ENCODE measurements around the gene LMO1. TPM values are rescaled to one million over a fixed set of nuclear protein-coding genes. Genes with fewer than 3 reads are reported as not detected.

LMO1 gene
- total RNA-seq, 1 experiment from 2014 or later = 0.27 TPM

GRCh38 chr11:8220261-8221045 is 43.2 kb downstream of the LMO1 start:
- Histone ChIP-seq H3K4me2 (ENCODE audit: low read length) (no peak overlapping the region), H3K27ac (ENCODE audit: low read depth, low read length) (no peak overlapping the region), H3K9me2 (ENCODE audit: insufficient read depth) (no peaks in the 10 kb centered on the region), H3K36me3 (ENCODE audit: control insufficient read depth in 1 of 2, insufficient read depth in 2 of 2, low read length in 2 of 2) (no peaks in the 10 kb centered on the region), H3K4me3 (replicated peaks in 1 of 2; ENCODE audit: low read depth in 1 of 2, low read length in 2 of 2) (no peak overlapping the region), H3K9ac (ENCODE audit: low read length) (no peak overlapping the region), H4K20me1 (ENCODE audit: insufficient read depth) (no peaks in the 10 kb centered on the region), H3K27me3 (ENCODE audit: insufficient read depth, low read length) (no peaks in the 10 kb centered on the region), H3K79me2 (ENCODE audit: insufficient read depth, low read length) (no peaks in the 10 kb centered on the region), H2AFZ (ENCODE audit: low read depth, low read length, poor library complexity, severe bottlenecking) (no peak overlapping the region), H3K9me3 (ENCODE audit: control insufficient read depth in 1 of 2, insufficient read depth in 1 of 2, low read depth in 1 of 2, low read length in 2 of 2) (no peaks in the 10 kb centered on the region), H3K4me1 (ENCODE audit: control insufficient read depth in 1 of 2, insufficient read depth in 2 of 2, low read length in 2 of 2) (no peaks in the 10 kb centered on the region)
- CTCF ChIA-PET = interaction anchor here (0.7 to 6.6 kb wide), 8 partner anchors 9 to 346 kb away, joined by 3 to 27 read pairs (median 4); no protein-coding TSS in a partner anchor
- TF ChIP-seq TCF7L2 (IDR thresholded peaks at IDR 0.05; ENCODE audit: borderline replicate concordance, extremely low read depth, insufficient read depth, insufficient read length) (no peak), REST (IDR thresholded peaks at IDR 0.05; ENCODE audit: low read depth) (no peak), POLR2A (IDR thresholded peaks at IDR 0.05; ENCODE audit: borderline replicate concordance, extremely low read depth, insufficient read depth, insufficient read length) (no peak), CBX3 (IDR thresholded peaks at IDR 0.05; ENCODE audit: low read depth) (no peak), SRF (IDR thresholded peaks at IDR 0.05; ENCODE audit: low read depth) (no peak), CEBPB (IDR thresholded peaks at IDR 0.05; ENCODE audit: low read depth) (no peak), JUND (IDR thresholded peaks at IDR 0.05) (no peak), ZFX (IDR thresholded peaks at IDR 0.05) (no peak), FOSL1 (IDR thresholded peaks at IDR 0.05; ENCODE audit: low read depth) (no peak), ZNF274 (IDR thresholded peaks at IDR 0.05; ENCODE audit: low read depth, low read length) (no peak), SIN3A (IDR thresholded peaks at IDR 0.05; ENCODE audit: low read depth) (no peak), YY1 (IDR thresholded peaks at IDR 0.05; ENCODE audit: extremely low read depth, insufficient replicate concordance, low read depth, low read length) (no peak), EGR1 (IDR thresholded peaks at IDR 0.05; ENCODE audit: low read depth) (no peak), SP1 (IDR thresholded peaks at IDR 0.05; ENCODE audit: low read depth) (no peak), EZH2 (IDR thresholded peaks at IDR 0.05) (no peak), ELF1 (IDR thresholded peaks at IDR 0.05; ENCODE audit: borderline replicate concordance, low read depth) (no peak), RAD21 (IDR thresholded peaks at IDR 0.05; ENCODE audit: low read depth) (no peak), POLR2AphosphoS5 (IDR thresholded peaks at IDR 0.05; ENCODE audit: low read depth, low read length) (no peak)
- TF ChIP-seq, protein P1, sequence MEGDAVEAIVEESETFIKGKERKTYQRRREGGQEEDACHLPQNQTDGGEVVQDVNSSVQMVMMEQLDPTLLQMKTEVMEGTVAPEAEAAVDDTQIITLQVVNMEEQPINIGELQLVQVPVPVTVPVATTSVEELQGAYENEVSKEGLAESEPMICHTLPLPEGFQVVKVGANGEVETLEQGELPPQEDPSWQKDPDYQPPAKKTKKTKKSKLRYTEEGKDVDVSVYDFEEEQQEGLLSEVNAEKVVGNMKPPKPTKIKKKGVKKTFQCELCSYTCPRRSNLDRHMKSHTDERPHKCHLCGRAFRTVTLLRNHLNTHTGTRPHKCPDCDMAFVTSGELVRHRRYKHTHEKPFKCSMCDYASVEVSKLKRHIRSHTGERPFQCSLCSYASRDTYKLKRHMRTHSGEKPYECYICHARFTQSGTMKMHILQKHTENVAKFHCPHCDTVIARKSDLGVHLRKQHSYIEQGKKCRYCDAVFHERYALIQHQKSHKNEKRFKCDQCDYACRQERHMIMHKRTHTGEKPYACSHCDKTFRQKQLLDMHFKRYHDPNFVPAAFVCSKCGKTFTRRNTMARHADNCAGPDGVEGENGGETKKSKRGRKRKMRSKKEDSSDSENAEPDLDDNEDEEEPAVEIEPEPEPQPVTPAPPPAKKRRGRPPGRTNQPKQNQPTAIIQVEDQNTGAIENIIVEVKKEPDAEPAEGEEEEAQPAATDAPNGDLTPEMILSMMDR (IDR thresholded peaks at IDR 0.05 in 2 of 3, conservative IDR thresholded peaks at IDR 0.05 in 1 of 3; ENCODE audit: borderline replicate concordance in 1 of 3, insufficient read depth in 1 of 3, low read depth in 2 of 3, low read length in 2 of 3) = no peak
- TF ChIP-seq, protein P2, sequence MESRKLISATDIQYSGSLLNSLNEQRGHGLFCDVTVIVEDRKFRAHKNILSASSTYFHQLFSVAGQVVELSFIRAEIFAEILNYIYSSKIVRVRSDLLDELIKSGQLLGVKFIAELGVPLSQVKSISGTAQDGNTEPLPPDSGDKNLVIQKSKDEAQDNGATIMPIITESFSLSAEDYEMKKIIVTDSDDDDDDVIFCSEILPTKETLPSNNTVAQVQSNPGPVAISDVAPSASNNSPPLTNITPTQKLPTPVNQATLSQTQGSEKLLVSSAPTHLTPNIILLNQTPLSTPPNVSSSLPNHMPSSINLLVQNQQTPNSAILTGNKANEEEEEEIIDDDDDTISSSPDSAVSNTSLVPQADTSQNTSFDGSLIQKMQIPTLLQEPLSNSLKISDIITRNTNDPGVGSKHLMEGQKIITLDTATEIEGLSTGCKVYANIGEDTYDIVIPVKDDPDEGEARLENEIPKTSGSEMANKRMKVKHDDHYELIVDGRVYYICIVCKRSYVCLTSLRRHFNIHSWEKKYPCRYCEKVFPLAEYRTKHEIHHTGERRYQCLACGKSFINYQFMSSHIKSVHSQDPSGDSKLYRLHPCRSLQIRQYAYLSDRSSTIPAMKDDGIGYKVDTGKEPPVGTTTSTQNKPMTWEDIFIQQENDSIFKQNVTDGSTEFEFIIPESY (IDR thresholded peaks at IDR 0.05; ENCODE audit: extremely low read depth, insufficient replicate concordance, low read length) = no peak
- POLR2A ChIA-PET = no interaction called here
- ATAC-seq (no peak), DNase-seq (ENCODE audit: low read depth, low spot score) (no peak)
- RAD21 ChIA-PET (ENCODE audit: low non-redundant PET in 1 of 2, low total read pairs in 2 of 2, uncharacterized antibody in 2 of 2, unreplicated experiment in 2 of 2) = interaction anchor here (0.5 to 0.9 kb wide), 2 partner anchors 53 to 347 kb away, joined by 3 read pairs; no protein-coding TSS in a partner anchor
- intact Hi-C loops (cut with micrococcal nuclease) = loop anchor here (10.0 kb wide), 1 partner anchor 734 kb away; no protein-coding TSS in a partner anchor
- BruUV-seq (replicated peaks) = no TSS peak

Data from HCT116 (cell line).